GM19324 (cell line): ENCODE results near the gene ZFYVE28.
"Not testable (repeated sequence)": the region's sequence is repeated elsewhere in the genome, so short reads cannot be mapped to it uniquely, and the experiment has no call there.

Experiments used
- ATAC-seq: cut with Tn5 transposase; IDR thresholded peaks from one replicate; pipeline ENCODE4 v1.9.1; 2021; ENCODE audit warnings: mild to moderate bottlenecking, moderate library complexity; ENCODE audit not compliant: unreplicated experiment, low FRiP score

ZFYVE28 gene

DNA sequence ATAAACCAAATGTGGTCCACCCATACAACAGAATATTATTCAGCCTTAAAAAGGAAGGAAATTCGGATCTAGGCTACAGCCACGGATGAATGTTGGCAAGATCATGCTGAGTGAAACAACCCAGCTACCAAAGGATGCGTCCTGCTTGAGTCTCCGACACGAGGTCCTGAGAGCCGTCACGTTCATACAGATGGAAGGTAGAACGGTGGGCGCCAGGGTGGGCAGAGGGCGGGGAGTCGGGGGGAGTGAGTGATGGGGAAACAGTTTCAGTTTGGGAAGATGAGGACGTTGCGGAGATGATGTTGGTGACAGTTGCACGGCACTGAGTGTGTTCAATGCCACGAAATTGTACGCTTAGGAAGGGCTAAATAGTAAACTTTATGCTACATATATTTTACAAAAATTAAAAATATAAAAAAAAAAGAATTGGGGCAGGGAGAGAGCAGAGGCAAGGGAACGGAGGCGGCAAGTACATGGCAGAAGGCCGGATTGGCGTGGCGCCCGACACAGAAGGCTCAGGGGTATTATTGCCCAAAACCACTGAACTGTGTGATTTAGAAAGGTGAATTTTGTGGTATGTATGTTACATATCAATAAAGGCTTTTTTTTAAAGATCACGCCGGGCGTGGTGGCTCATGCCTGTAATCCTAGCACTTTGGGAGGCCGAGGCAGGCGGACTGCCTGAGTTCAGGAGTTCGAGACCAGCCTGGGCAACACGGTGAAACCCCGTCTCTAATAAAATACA, 141.7 kb downstream of the ZFYVE28 start:
- ATAC-seq, result no peak

DNA sequence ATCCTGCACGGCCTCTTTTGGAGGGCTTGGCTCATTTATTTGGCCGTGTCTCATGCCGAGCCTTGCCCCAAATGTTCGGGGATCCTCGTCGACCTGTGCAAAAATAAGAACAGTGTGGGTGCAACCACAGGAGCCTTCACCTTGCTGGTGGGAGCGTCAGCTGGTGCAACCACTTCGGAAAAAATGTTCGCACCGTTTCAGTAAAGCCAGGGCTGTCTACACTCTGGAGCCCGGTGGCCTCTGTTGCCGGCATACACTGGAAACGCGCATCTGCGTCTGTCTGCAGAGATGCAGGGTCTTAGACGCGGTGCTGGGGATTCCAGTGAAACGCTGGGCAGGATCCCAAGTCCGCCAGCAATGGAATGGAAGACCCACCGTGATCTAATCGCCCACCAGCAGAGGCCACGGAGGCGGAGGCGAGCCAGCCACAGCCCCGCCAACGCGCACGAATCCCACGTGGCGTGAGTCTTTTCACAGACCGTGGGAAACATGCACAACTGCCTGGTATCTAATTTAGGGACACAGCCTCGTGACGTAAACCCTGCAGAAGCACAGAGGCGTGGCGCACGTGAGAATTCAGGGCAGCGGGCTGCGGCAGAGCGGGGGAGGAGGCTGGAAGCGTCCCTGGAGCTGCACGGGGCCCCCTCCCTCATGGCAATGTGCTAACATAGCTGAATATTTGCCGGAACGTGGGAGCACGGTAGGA, 142.7 kb downstream of the ZFYVE28 start:
- no peak for ATAC-seq

DNA sequence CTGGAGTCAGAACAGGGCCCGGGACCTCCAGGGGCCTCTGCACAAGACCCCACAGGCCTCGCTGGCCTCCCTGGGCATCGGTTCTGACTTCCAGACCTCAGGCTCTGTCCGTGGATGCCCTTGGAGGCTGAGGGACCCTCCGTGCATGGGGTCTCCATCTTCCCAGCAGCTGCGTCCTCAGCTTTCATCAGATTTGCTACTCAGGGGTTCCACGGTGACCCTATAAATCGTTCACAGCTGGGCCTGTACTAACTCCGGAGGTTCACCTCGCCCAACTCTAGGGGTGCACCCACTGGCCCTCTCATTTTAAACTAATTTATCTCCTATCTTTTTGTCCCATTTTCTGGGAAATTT, 143.4 kb downstream of the ZFYVE28 start:
- not testable (repeated sequence) for ATAC-seq

DNA sequence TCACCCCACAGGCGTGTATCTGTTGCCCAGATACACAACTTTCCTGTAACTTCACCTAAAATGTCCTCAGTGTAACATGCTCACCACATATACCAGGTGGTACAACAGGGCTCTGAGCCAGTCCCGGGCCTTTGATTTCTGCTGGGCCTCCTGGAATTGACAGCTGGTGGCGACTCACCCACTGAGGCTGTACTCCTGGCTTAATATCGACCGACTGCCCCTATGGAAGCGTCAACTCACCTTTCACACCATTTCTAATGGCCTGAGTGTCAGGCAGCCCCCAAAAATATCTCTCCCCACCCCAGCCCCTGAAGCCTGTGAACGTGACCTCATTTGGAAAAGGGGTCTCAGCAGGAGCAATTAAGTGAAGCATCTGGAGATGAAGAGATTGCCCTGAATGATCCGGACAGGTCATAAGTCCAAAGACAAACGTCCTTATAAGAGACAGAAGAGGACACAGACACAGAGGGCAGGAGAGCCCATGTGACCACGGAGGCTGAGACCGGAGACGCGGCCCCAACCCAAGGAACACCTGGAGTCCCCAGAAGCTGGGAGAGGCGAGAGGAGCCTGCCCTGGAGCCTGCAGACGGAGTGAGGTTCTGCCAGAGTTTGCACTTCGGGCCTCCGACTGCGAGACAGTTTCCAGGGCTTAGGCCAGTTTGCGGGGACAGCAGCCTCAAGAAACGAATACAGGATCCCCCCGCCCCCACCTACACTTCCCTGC, 144.0 kb downstream of the ZFYVE28 start:
- ATAC-seq, result no peak

DNA sequence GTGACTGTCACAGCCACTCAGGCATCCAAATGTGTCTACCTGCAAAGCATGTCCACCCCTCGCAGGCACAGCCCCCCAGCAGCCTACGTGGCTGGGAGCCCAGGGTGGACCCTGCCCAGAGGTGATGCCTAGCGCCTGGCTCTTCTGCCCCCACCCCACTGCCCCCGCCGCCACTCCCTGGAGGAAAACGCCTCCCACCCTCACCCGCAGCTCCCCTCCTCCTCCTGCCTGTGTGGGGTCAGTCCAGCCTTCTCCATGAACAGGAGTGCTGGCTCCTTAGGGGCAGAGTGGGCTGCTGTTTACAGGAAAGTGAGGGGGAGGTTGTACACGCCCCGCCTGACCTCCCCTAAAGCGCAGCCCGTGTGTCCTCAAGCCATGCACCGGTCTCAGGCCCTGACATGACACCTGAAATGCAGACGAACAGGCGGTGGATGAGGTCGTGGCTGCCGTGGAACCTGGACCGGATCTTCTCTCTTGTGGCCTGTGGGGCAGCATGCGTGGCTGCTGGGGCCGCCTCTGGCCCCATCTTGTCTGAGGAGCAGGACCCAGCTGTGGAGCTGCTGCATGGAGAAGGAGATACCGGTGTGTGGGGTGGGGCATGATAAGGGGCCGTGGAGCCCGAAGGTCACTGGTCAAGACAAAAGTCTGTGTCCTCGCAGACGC, 144.7 kb downstream of the ZFYVE28 start:
- no peak for ATAC-seq

DNA sequence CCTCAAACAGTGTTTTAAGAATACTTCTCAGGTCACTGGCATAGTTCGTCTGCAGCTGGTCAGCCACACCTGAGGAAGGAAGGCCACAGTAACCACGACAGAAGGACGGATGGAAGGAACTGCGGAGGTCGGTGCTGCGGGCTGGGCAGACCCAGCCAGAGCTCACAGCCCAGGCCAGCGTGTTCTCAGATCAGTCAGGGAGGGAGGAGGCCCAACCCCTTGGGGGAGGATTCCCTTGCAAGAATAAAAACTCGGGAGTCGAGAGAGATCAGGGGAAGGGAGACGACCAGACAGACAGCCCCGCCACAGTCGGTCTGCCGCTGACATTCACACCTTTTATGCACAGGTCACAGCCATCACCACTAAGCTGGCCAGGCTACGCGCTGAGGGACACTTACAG, 145.2 kb downstream of the ZFYVE28 start:
- no peak for ATAC-seq

DNA sequence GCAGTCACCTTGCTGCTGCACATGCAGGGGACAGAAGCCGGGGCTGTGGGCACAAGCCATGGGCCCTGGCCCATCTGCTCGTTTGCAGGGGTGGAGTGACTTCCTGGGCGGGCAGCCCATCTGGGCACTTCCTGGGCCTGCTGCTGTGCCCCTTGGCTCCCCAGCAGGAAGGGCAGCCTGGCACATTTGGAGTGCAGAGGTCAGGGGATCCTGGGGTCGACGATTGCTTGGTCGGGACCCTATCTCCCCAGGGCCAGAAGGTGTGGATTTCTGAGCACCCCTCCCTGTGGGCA, 145.7 kb downstream of the ZFYVE28 start:
- no peak for ATAC-seq

DNA sequence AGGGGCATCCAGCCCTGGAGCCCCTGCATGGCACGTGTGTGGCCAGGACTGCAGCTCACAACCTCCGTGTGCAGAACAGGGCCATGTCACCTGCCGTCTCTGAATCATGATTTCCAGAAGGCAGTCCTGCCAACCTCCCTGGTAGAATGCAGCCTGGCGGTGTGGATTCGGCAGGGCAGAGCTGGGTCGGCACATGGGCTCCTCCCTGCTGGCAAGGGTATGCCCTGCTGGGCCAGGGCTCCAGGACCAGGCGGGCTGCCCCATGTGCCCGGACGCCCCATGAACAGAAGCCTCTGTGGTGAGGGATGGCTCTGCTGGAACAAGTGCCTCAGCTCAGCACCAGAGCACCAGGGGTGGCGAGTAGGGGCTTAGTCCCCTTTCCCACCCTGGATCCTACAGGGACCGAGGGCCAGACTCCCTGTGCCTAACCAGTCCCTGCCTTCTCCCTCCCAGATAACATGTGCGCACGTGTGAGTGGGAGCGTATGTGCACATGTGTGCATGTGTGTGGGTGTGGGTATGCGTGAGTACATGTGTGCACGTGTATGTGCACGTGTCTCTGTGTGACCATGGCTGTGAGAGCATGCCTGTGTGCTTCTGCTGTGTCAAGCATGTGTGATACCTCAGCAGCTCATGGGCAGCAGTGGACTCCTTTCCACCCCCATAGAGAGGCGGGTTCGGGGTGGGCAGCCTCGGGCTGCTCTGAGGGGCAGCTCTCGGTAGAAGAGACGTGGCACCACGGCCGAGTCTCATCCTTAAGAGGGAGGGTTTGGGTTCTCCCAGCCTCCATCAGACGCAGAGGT, 146.2 kb downstream of the ZFYVE28 start:
- ATAC-seq, result no peak

DNA sequence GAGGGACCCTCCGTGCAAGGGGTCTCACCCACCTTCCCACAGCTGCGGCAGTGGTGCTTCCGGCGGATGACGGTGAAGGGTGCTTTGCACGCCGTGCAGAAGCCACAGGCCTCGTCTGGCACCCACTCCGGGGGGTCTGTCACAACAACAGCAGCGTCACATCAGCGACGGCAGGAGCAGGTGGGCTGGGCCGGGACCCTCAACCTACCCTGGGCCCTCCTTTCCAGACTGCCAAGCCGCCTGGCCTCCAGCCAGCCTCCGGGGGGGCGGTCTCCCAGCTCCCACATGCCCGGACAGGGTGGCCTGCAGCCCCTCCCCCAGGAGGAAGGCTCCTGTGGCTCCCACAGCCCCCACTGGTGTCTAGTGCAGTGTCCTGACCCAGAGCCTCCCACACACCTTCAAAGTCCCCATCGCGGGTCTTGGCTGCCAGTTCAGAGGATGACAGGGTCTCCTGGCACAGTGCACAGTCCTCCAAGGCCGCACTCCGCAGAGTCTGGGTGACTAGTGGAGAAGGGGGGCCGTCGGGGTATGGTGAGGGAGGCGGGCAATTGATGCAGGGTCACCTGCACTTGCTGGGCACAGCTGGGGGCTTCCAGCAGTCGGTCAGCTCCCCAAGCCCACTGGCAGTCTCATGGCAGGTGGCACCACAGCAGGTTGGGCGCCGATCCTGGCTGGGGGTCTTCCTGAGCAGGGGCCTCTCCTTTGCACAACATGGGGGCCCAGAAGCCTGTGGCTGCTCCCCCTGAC, 147.0 kb downstream of the ZFYVE28 start:
- ATAC-seq, result no peak

DNA sequence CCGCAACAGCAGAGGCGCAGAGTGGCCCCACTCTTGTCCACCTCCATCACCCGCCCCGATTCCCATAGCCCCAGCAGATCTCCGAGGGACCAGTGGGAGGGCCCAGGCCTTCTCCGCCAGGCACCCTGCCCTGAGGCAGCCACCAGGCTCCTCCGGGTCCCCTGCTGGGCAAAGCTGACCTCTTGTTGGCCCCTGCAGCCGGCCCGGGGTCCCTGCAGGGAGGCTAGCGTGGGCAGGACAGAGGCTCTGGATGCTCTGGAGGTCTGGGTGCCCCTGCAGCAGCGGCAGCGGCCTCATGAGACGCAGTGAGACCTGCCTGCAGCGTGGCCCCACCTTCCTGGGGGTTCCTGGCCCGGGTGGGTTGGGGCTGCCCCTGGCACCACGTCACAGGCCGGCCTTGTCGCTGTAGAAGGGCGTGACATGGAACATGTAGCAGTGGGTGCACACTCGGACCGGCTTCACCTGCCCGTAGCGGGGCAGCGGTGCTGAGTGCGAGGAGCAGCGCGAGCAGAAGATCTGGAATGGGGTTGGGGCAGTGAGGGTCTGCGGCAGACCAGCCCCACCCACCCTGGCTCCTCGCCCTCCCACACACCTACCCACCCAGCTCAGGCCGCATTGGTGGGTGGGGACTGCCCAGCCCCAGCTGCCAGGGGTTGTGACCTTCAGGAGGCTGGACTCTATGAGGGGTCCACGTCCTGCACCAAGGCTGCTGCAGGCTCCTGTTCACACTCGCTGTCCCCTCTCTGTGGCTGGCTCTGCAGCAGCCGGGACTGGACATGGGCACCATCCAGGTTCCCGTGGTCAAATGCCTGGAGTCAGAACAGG, 147.9 kb downstream of the ZFYVE28 start:
- ATAC-seq, result no peak

DNA sequence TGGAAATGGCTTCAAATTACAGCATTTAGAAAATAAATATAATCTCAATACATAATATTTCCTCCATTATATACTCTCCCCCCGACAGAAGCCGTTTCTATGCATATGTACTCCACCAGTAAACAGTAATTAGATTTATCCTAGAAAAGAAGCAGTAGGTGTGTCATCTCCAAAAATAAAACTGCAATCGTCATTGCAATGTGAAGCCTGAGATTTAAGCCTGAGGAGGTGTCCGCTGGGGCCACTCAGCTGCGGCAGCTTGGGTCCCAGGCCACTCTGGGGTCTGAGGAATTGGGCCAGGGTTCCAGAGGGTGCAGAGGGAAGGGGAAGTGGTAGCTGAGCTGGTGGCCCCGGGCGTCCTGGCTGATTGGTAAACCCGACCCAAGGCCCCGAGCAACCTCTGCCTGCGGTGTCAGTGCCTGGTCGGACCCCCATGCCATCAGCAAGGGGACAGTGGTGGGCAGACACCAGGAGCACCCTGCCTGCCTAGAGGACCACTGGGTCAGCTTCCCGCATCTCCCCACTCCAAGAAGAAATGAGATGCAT, 148.8 kb downstream of the ZFYVE28 start:
- ATAC-seq, result no peak

DNA sequence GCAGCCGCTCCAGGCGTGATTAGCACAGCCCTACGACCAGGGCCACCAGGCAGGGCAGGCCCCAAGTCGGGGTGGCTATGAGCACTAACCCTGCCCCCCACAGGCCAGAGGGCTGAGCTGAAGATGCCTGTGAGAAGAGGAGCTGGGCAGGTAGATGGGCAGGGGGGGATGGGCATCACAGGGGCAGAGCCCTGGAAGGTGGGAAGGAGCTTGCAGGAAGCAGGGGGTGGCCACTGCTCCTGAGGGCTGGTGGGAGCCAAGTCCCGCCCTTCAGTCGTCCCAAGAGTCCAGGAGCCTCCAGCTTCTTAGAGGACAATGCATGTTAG, 149.3 kb downstream of the ZFYVE28 start:
- ATAC-seq, result no peak

DNA sequence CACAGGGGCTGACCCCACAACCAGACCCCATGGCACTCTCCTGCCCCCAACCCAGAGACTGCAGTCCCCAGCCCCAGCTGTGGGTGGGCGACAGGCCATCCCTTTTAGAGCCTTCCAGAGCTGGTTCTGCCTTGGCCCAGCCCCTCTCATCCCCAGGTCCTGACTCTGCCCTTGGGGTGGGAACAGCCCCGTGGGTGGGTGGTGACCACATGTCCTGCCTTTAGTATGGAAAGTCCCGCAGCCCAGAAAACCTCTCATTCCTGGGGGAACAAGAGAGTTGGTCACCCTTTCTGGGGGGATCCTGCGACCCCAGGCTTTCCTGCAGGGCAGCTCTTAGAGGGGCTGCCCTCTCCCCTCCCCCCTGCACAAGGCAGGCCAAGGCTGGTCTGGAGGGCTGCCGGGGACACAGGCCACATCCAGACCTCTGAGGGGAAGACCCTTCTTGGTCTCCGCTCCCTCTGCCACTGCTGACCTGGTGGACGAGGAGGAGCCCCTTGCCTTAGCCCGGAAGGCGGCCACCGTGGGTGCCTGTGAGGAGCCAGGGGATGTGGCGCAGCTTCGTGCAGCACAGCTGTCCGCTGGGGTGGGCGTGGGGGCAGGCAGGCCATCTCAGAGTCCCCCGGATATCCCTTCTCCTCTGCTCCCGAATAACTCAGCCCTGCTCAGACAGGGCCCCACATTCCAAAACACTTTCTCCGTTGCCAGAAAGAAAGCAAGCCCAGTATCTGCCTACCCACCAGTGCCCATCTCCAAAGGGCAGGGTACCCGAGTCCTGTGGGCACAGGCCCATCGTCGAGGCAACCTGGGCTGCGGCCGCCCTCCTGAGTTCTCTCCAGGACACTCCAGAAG, 149.9 kb downstream of the ZFYVE28 start:
- no peak for ATAC-seq

DNA sequence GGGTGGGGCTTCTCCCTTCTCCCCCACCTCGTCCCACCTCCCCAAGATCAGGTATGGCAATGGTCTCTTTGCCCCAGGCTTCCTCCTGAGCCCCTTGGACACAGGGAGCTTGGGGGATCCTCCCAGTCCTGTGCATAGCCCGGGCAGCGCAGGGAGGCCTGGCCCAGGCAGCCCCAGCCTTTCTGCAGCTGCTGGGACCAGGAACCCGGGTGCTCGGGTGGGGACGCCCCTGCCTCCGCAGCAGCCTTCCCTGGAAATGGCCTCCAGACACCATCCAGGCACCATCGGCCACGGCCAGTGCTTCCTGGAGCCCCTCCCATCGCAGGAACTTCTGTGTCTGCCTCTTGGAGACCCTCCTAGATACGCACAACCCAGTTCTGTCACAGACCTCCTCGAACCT, 150.6 kb downstream of the ZFYVE28 start:
- ATAC-seq, result no peak

DNA sequence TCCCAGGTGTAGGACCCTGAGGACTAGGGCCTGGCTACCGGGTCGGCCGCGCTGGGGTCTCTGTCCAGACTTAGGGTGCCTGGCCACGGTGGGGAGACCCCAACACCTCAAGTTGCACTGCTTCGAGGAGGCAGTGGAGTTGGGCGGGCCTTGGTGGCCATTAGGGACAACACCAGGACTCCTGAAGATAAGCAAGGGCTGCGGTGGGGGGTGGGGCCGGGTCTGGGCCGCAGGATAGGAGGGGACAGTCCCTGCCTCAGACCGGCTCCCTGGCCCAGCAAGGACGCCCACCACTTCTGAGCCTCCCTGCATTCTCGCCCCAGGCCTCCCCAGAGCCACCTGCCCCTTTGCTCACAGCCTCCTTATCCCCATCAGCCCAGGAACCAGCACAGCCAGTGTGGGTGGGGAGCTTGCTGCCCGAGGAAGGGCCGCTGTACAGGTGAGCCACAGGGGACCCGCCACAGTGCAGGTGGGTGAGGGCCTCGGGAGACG, 151.1 kb downstream of the ZFYVE28 start:
- ATAC-seq, result no peak

DNA sequence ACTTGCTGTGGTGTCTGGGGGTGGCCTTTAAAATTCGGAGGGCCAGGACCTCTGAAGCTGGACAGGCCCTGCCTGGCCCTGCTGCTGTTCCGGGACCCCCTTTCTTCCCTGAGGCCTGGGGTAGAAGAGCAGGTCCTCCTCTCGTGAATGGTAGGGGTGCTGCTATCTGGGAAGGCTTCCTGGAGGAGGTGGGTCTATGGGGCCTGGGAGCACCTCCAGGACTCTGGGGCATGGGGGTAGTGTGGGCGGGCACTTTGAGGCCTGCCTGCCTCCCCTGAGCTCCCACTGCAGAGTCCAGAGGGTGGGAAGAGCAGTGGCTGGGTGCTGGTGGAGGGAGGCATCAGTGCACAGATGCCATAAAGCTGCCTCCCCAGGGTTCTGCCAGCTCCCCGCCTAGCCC, 151.6 kb downstream of the ZFYVE28 start:
- no peak for ATAC-seq

DNA sequence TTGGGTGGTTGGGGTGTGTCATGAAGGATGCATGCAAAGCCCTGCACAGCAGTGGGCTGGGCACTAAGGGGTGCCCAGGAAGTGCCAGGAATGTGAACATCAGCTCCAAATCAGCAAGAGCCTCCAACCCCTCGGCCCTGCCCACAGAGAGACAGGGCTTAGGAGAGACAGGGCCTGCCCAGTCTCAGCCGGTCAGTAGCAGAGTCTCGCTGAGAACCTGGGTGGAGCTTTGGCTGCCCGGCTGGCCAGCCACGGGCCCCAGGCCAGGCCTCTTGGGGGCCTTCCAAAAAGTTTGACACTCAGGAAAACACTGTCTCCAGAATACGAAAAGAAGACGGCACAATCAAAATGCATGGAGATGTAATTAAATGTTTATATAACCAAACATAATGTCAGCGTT, 152.3 kb downstream of the ZFYVE28 start:
- no peak for ATAC-seq
